Fibroblast of mammary gland (primary cell): Measurements from ENCODE around the gene POLR2F.
"Not testable (repeated sequence)": the region's sequence is repeated elsewhere in the genome, so short reads cannot be mapped to it uniquely, and the experiment has no call there.

Experiments used
- DNase-seq: peaks from one replicate; pipeline ENCODE4 v3.0.0-alpha.2; 2010; ENCODE audit warnings: low read depth
- H3K4me3 ChIP-seq: 2 replicates; pipeline ENCODE4 v1.5.1; 2011; ENCODE audit warnings: low read depth, mild to moderate bottlenecking, low read length, moderate library complexity; ENCODE audit not compliant: control insufficient read depth
- TF ChIP-seq, protein P1 (sequence below): conservative IDR thresholded peaks from 2 replicates; pipeline ENCODE4 v1.5.1; 2011; ENCODE audit warnings: low read depth, low read length, inconsistent platforms; ENCODE audit not compliant: control insufficient read depth, insufficient read depth

POLR2F gene

DNA sequence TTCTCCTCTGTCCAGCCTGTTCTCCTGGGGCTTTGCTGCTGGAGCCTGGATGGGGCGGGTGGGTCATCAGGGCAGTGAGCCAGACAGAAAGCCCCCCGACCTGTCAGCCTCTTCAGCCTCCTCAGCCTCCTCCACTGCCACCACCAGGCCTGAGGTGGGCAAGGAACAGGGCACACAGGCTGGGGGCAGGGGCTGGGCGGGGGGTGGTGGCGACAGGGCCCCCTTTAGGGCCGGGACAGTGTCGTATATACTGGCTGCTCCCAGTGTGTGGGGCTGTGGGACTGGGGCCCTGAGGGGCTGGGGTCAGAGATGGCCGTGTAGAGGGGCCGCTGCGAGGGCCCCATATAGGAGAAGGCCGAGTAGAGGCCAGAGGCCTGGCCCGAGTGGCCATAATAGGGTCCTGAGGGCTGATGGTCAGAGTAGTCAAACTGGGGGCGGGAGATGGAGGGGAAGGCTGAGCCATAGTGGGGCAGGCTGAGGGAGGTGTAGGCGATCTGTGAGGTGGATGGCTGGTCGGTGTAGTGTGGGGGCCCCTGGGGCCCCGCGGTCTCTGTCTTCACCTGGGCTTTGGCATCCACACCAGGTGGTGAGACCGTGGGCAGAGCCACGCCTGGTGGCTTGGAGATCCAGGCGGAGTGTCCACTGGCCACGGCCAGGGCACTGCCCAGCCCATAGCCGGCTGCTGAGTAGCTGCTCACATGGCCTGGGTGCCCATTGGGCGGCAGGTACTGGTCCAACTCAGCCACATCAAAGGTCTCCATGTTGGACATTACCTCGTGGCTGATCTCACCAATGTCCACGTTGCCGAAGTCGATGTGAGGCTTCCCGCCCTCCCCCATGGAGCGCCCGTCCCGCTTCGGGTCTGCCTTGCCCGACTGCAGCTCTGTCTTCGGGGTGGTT, 20.0 kb downstream of the POLR2F start:
- TF ChIP-seq, protein P1, sequence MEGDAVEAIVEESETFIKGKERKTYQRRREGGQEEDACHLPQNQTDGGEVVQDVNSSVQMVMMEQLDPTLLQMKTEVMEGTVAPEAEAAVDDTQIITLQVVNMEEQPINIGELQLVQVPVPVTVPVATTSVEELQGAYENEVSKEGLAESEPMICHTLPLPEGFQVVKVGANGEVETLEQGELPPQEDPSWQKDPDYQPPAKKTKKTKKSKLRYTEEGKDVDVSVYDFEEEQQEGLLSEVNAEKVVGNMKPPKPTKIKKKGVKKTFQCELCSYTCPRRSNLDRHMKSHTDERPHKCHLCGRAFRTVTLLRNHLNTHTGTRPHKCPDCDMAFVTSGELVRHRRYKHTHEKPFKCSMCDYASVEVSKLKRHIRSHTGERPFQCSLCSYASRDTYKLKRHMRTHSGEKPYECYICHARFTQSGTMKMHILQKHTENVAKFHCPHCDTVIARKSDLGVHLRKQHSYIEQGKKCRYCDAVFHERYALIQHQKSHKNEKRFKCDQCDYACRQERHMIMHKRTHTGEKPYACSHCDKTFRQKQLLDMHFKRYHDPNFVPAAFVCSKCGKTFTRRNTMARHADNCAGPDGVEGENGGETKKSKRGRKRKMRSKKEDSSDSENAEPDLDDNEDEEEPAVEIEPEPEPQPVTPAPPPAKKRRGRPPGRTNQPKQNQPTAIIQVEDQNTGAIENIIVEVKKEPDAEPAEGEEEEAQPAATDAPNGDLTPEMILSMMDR, result no peak
- H3K4me3 ChIP-seq, result no peak overlapping the region
- DNase-seq, result no peak

DNA sequence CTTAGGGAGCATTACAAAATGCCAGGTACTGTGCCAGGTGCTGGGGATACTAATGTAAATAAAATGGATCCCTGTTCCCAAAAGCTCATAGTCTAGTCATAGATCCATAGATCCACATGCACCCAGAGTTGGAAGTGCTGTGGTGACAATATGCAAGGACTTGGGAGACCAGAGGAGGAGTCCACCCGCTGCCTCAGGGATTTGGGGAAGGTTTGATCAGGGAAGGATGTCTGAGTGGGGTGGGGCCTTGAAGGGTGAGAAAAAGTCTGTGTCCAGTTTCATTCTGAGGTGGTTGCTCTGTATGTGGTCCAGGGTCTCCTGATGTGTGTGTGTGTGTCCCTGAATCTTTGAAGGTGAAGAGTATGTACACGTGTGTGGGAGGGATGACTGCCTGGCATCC, 21.7 kb downstream of the POLR2F start:
- no peak for DNase-seq
- TF ChIP-seq, protein P1, result no peak
- H3K4me3 ChIP-seq, result no peak overlapping the region

GRCh38 chr22:37976022-37976421, 22.5 kb downstream of the POLR2F start:
- not testable (repeated sequence) for DNase-seq, H3K4me3 ChIP-seq

- no peak overlapping the region for H3K4me3 ChIP-seq
- DNase-seq, result no peak
- TF ChIP-seq, protein P1, result no peak
Observed at GRCh38 chr22:37976547-37976946, 23.0 kb downstream of the POLR2F start.

GRCh38 chr22:37979782-37980181, 26.3 kb downstream of the POLR2F start:
- no peak overlapping the region for H3K4me3 ChIP-seq
- no peak for DNase-seq
- TF ChIP-seq, protein P1, result no peak

DNA sequence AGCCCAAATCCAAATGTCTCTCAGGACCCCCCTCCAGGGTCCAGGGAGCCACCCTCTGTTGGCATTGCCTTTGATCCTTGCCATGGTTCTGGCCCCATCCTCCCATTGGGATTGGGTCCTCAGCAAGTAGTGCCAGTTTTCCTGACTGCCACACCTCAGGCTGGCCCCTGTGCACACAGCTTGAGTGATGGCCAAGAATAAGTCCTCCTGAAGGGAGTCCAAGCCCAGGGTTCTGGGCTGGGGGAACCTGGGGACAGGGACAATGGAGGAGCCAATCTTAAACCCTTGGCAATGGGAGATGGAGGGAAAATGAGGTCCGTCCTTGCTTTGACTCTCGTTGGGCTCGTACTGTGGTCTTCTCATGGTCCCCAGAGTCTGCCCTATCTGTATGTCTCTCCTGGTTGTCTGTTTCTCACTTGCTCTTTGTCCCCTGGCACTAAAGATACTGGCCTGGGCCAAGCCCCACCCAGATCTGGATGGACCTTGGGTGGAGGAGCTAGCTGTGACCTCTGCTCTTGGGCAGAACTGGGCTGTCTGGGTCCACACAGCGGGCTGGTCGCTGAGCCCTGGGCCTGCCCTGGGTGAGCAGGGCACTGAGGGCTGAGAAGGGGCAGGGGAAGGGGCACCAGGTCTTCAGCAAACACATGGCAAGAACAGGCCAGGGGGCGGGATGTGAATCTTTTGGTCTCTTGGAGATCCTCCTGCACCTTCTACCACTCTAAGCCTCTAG, 27.9 kb downstream of the POLR2F start:
- TF ChIP-seq, protein P1, result no peak
- H3K4me3 ChIP-seq, result no peak overlapping the region
- no peak for DNase-seq

DNA sequence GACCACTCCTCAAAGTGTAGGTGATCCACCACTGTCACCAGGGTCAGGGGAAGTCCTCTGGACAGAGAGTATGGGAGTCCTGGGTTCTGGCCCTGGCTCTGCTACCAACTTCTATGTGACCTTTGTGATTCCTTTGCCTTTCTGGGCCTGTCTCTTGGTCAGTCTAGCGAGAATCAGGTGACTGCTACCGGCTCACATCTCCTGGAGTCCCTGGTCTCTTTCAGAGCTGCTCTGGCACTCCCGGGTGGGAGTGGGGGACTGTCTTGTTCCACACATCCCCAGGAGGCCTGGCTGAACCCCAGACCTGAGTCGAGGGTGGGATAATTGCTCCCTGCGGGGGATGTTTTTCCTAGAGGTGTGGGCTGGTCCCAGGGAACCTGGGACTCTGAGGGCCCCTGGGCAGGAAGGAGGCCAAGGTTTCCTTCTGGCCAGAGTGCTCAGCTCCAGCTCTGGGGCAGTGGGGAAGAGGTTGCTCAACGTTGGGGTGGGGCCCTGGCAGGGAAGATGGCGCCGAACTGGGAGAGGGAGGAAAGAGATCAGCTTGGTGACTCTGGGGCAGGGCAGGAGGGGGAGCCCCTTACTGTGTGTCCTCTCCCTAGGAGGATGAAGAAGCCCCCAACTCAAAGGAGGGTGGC, 28.8 kb downstream of the POLR2F start:
- H3K4me3 ChIP-seq, result no peak overlapping the region
- no peak for DNase-seq
- TF ChIP-seq, protein P1, result no peak
